IPS-18c (cell line): ENCODE measurements around the gene RBPJL.

ENCODE experiments used
- H3K4me3 ChIP-seq: 2 replicates; pipeline ENCODE4 v1.7.0; 2013; ENCODE audit warnings: low read depth, mild to moderate bottlenecking, low read length, moderate library complexity; ENCODE audit not compliant: insufficient read depth
- H3K9me3 ChIP-seq: one replicate; pipeline ENCODE4 v1.6.1; 2013; ENCODE audit warnings: mild to moderate bottlenecking, low read length, moderate library complexity; ENCODE audit not compliant: control insufficient read depth, insufficient read depth

The RBPJL gene, protein sequence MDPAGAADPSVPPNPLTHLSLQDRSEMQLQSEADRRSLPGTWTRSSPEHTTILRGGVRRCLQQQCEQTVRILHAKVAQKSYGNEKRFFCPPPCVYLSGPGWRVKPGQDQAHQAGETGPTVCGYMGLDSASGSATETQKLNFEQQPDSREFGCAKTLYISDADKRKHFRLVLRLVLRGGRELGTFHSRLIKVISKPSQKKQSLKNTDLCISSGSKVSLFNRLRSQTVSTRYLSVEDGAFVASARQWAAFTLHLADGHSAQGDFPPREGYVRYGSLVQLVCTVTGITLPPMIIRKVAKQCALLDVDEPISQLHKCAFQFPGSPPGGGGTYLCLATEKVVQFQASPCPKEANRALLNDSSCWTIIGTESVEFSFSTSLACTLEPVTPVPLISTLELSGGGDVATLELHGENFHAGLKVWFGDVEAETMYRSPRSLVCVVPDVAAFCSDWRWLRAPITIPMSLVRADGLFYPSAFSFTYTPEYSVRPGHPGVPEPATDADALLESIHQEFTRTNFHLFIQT

DNA sequence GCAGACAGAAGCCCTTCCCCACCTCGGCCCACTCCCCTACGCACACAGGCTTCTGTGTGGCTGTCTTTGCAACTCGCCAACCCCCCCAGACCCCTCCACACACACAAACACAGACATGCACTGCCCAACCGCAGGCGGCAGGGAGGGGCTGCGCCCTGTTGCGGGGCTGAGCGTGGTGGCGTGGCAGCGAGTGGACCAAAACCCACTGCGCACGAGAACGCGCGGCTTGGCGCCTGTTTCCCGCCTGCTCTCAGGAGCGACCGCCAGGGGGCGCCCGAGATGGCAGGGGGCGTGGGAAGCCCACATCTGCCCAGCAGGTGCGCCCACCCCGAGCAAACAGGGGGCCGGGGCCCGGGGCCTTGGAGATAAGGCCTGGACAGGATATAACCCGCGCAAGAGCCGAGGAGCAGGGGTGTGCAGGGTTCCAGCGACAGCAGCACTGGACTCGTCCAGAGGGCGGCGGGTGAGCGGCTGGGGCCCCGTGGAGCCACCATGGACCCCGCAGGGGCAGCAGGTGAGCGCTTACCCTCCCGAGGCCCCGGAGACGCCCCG lies at the start of gene RBPJL:
TSS of gene RBPJL (plus strand) at position 410 of the 552 bp plus-strand sequence. CDS start at position 493, 83 bp downstream.
- no peak within 1 kb of the TSS; the same call in 1 of the 2 replicates for H3K4me3 ChIP-seq
- H3K9me3 ChIP-seq = no peaks in the 10 kb centered on the region

DNA sequence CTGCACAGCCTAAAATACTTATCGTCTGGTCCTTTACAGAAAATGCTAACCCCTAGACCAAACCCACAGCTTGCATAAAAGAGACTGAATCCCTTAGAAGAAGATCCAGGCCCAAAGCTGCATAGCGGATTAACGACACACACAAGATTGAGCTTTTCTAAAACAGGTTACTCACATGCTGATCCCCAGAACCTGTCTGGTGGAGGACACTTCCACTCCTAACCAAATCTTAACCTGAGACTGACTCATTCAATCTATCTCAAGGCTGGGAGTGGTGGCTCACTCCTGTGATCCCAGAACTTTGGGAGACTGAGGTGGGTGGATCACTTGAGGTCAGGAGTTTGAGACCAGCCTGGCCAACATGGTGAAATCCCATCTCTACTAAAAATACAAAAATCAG lies 49.5 kb upstream of the RBPJL start:
- Histone ChIP-seq H3K4me3 (no peak overlapping the region), H3K9me3 (no peaks in the 10 kb centered on the region)

DNA sequence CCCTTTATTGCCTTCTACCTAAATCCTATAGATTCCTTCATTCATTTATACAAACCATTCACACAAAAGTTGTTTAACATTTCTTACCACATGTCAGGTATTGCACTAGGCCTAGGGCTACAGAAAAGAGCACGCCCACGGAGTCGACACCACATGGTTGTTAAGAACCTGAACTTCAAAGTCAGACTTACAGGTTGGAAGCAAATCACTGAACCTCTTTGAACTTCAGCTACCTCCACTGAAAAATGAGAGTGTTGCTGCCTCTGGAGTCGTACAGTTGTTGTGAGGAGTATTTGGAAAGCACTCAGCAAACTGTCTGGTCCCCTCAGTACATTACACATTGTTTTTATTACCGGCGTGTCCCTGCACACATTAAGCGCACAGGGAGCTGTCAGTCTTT lies 48.9 kb upstream of the RBPJL start:
- H3K9me3 ChIP-seq = no peaks in the 10 kb centered on the region
- H3K4me3 ChIP-seq = no peak overlapping the region

DNA sequence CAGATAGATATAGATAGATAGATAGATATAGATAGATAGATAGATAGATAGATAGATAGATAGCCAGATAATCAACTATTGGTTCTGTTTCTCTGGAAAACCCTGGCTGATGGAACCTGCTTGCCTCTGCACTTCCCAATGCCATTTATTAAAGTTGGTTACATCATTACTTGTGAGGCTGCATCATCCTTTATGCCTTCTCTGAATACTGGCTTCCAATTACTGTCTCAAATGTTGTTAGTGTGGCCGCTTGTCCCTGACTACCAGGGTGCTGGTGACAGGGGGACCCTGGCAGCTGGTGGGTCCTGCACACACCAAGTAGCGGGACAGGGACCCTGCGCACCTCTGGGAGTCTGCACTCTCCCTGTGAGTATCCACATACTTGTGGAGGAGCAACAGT lies 48.4 kb upstream of the RBPJL start:
- Histone ChIP-seq H3K4me3 (no peak overlapping the region), H3K9me3 (no peaks in the 10 kb centered on the region)

DNA sequence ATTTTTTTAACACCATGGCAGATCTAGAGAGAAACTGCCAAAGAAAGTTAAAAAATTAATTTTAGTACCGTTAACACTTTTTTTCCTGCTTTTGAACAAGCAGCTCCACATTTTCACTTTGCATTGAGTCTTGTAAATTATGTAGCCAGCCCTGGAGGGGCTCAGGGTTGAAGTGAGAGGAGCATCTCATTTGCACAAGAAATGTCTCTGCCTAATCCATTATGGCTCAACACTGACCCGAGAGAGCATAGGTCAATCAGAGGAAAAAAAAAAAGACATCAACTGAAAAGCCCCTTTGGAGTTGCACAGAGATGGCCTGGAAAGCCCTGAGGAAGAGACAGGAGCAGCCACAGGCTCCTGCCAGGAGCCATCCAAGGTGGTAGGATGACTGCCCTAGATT lies 48.0 kb upstream of the RBPJL start:
- no peaks in the 10 kb centered on the region for H3K9me3 ChIP-seq
- no peak overlapping the region for H3K4me3 ChIP-seq

DNA sequence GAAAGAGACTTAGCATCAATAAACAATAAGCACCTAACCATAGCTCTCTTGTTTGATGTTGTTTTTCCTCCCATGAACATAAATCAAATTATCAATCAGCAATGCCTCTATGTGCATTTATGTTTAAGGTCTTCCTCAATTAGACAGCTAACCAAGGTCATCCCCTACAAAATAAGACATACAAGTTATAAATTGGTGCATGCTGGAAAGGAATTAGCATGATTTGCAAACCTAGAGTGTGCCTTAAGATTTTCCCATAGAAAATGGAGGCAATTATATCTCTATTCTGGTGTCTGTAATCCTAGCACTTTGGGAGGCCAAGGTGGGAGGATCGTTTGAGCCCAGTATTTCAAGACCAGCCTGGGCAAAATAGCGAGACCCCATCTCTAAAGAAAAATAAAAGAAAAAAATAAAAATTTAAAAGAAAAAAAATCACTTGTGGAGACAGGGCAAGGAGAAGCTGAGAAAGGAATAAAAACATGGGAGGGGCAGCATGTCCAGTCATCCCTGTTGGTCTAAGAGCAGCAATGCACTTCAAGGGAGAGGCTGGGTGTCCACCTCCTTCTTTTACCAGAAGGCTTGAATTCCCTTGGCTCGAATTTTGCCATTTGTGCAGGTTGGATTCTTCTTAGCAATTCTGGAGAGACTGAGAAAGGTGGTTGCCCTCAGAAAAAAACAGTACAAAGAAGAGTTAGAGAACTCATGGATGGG lies 42.9 kb upstream of the RBPJL start:
- Histone ChIP-seq H3K9me3 (no peaks in the 10 kb centered on the region), H3K4me3 (no peak overlapping the region)

DNA sequence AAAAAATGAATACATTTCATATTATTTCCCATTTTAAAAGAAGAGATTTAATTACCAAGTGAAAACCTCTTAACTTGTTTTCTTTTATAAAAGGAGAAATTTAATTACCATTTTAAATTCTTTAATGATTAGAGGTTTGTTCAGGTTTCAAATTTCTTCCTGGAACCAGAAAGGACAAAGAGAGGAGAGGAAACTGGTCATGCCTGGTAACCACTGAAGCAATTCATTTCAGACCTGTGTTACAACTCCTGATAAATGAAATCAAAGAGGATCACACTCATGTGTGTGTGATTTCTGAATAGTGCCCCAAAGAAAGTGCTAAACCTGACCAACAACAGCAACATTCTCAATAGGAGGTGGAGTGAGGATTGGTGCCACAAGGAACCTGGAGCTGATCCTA lies 39.7 kb upstream of the RBPJL start:
- Histone ChIP-seq H3K9me3 (no peaks in the 10 kb centered on the region), H3K4me3 (no peak overlapping the region)

DNA sequence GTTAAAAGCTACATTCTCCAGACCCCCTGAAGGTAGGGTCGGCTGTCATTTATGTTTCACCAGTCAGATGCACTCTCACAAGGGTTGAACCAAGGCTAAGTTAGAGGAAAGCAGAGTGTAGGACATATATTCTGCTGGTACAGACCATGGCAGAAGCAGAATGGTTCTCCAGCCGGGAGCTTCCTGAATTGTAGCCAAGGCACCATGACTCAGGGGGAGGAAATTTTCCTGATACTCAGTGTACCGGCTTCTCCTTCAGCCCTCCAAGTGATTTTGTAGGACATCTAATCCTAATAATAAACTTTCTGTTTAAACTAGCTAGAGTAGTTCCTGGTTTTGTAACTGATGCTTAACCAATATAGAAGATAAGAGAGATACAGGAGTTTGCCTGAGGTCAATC lies 38.1 kb upstream of the RBPJL start:
- Histone ChIP-seq H3K9me3 (no peaks in the 10 kb centered on the region), H3K4me3 (no peak overlapping the region)

DNA sequence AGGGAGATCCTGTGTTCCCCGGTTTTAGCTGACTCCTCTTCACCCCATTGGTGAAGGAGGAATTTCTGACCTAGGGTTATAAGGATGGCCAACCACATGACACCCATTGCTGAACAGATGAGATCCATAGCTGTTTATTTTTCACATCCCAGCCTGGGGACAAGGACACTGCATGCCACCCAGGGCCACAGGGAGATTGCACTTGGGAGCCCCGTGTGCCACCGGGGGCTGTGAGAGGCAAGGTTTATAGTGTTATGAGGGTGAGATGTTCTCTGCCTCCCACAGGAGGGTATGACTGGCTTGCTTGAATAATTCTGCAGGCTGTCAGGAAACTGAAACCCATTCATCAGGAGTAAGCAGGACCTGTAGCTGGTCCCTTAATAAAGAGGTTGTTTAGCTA lies 37.6 kb upstream of the RBPJL start:
- H3K9me3 ChIP-seq = no peaks in the 10 kb centered on the region
- no peak overlapping the region for H3K4me3 ChIP-seq

DNA sequence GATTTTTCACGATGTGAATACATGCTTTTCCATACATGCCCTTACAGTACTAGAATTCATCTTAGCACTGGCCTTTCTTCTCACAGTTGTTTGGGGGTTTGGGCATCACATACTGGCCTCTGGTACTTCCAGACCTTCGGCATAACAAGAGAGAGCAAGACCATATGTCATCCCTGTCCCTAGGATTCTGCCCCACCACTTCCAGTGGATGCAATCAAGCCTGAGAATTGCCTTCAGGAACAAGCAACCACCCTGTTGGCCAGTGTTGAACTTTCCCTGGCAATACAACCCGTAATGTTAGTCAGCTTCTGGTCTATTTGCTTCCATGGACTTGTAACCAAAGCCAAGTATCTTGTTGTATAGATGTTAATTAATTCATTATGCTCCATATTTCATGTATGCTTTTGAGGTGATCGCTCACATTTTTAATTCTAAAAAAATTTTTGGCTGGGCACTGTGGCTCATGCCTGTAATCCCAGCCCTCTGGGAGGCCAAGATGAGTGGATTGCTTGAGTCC lies 36.8 kb upstream of the RBPJL start:
- Histone ChIP-seq H3K9me3 (no peaks in the 10 kb centered on the region), H3K4me3 (no peak overlapping the region)

DNA sequence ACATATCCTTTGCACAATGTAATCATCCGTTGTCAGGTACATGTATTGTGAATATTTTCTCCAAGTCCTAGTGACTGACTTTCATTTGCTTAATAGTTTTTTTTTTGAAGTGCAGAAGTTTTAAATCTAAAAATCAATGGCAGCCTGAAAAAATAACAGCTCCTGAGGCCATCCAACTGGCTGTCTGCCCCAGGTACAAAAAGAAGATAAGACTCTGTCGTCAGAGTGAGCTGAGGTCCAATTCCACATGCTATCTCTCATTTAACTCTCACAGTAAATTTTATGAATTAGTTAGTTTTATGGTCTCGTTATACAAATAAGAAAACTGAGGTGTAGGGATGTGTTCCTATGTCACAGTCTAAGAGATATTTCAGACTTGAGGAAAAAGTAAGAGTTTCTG lies 31.3 kb upstream of the RBPJL start:
- Histone ChIP-seq H3K4me3 (no peak overlapping the region), H3K9me3 (no peaks in the 10 kb centered on the region)

DNA sequence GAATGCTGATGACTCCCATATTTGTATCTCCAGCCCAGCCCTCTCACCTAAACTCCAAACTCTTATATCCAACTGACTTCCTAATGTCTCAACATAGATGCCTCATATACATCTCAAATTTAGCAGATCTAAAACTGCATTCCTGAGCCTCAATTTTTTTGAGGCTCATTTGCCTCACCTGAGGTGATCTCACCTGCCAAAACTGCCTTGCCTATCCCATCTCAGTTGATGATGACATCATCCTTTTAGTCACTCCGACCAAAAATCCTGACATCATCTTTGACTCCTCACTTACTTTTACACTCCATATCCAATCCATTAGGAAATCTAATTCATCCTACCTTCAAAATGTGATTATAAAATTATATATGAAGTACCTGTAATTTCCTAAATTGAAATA lies 26.6 kb upstream of the RBPJL start:
- Histone ChIP-seq H3K9me3 (no peaks in the 10 kb centered on the region), H3K4me3 (no peak overlapping the region)

DNA sequence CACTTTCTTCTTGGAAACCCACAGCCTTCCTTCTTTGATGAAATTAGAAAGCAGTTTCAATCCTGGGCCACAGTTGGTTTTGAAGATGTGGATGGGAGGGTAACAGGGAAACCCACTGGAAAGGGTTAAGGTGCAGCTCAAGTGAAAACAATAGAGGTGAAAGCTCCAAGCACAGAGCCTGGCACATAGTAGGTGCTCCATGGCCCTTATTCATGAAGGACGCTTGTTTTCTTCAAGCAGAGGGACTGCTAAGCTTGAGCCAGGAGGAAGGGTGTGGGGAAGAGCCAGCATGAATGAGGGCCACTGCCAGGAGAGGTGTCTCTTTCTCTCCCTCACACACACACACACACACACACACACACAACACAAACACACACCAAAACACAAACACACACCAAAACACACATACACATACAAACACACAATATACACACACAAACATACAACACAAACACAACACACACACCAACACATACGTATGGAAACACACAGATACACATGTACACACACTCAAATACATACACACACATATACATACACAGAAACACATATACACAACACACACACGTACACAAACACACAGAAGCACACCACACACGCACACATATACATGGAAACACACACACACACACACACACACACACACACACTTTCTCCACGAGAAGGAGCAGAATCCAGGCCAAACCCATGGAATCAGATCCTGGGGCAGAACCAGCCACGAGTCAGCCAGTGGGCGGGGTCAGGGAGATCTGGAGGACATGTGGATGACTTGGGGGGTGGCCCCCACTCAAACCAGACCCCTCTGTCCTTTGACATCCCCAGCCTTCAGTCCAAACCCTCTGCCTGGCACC lies 23.7 kb upstream of the RBPJL start:
- Histone ChIP-seq H3K4me3 (no peak overlapping the region), H3K9me3 (no peaks in the 10 kb centered on the region)

DNA sequence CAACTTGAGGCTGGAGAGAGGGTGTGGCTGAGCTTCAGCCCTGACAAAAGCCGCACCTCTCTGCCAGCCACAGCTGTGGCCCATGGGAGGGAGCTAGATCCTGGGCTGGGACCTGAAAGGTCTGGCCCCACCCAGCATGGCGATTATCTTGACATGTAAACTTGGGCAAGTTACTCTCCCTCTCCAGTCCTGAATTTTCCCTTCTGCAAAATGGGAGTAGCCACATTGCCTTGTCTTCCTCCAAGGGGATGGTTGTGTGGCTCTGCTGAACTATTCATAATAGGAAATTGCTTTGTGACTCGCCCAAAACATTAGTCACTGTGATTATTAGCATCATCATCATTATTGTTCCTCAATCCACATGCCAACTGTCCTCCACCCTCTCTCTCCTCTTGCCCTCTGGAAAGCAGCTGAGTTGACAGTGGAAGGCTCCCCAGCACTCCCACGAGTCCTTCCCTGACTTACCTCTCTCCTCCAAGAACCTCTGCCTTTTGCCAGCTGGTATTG lies 23.0 kb upstream of the RBPJL start:
- H3K4me3 ChIP-seq = no peak overlapping the region

DNA sequence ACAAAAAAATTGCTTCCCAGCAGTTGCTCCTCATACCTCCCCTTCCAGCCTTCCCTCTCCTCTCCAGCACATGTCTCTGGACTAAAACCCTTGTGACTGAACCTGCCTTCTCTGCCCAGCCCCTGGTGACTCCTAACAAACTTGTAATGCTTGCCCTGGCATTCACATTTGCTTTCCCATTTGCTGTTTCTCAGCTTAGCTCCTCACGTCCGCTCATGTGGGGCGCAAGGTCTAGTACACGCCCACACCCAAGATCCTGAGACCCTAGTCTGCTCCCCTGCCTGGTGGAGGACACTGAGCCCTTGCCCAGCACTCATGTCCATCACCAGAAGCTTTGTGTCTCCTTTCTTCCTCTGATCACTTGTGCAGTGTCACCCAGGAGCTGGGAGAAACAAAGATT lies 18.3 kb upstream of the RBPJL start:
- Histone ChIP-seq H3K9me3 (no peaks in the 10 kb centered on the region), H3K4me3 (no peak overlapping the region)

More for the DNA sequence above, 23.0 kb upstream of the RBPJL start:
- no peaks in the 10 kb centered on the region for H3K9me3 ChIP-seq

DNA sequence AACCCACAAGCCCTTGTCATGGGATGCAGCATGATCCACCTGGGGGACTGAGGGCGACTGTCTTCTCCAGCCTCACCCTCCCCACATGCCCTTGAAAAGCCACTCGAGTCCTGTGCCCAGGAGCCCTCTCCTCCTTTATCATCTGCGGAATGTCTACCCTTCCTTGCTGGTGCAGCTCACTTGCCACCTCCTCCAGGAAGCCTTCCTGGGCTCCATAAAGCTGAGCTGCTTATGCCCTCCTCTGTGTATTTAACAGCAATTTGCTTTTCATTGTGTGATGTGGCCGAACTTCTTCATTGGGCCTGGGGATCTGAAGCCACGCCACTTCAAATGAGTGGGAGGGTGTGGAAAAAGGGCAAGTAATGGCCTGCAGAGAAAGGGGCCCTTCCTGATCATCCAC lies 17.8 kb upstream of the RBPJL start:
- H3K4me3 ChIP-seq = no peak overlapping the region
- H3K9me3 ChIP-seq = no peaks in the 10 kb centered on the region
